CD4-positive, alpha-beta T cell treated with Interleukin-6 at 100 ng/mL for 8 hours (primary cell): ENCODE results near the gene PAQR5.
"Not testable (repeated sequence)": the region's sequence is repeated elsewhere in the genome, so short reads cannot be mapped to it uniquely, and the experiment has no call there.

ENCODE experiments used
- DNase-seq: peaks from one replicate; pipeline ENCODE4 v3.0.0-alpha.2; 2020; ENCODE audit warnings: mixed read lengths, low spot score

The PAQR5 gene

DNA sequence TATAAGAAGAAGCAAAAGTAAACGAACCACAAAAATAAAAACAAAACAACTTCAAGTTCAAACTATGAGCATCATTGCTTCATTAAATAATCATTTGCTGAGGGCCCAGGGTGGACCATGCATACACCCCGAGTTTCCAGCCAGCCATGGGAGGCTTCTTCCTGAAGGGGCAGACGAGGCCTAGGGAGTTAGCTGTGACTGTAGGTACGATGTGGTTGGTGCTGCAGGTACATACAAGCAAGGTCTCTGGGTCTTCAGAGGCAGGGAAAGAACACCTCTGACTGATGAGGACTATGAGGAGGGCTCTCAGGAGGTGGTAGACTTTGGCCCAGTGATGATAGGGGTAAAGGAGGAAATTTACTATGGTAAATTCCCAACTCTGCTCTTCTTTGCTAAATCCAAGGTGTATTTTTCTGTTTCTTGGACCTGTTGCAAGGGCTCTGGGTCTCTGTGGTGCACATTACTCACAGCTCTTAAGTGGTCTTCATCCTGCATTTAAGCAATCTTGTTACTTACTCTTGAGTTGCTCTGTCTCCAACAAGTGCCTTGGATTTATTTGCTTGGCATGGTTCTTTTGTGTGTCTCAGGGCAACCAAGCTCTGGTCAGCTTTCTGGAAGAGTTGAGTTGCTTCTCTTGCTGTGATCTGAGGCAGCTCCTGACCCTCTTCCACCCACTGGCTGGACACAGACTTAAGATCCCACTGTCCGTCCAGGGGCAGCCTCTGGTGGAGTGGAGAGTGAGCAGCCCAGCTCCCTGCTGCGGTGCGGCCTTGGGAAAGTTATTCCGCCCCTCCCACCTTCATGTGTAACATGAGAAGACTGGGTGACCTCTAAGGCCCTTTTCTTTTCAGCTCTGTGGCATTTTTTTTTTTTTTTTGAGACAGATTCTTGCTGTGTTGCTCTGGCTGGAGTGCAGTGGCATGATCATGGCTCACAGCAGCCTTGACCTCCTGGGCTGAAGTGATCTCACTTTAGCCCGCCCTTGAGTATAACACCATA is 59.4 kb downstream of the PAQR5 start:
- DNase-seq, result no peak

DNA sequence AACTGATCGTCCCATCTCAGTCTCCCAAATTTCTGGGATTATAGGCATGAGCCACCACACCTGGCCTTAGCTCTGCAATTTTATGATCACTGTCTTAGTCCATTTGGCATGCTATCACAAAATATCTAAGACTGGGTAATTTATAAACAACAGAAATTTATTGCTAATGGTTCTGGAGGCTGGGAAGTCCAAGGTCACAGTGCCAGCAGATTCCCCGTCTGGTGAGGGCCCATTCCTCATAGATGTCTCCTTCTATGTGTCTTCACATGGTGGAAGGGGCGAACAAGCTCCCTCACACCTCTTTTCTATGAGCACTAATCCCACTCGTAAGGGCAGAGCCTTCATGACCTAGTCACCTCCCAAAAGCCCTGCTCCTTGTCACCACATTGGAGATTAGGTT is 60.1 kb downstream of the PAQR5 start:
- no peak for DNase-seq

DNA sequence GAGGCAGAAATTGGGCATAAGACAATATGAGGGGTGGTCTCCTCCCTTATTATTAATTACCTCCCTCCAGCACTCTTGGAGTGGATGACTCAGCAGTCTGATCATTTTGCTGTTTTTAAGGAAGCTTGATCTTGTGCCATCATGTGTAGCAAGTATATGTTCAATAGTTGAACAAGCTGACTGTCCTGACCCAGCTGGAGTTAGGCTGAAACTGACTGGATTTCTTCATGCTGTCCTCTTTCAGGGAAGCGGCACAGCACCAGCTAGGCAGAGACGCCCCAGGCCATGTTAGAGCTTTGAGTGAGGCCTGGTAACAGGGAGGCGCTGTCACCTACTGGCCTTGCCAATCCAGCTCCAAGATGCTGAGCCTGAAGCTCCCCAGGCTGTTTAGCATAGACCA is 61.0 kb downstream of the PAQR5 start:
- DNase-seq, result no peak

DNA sequence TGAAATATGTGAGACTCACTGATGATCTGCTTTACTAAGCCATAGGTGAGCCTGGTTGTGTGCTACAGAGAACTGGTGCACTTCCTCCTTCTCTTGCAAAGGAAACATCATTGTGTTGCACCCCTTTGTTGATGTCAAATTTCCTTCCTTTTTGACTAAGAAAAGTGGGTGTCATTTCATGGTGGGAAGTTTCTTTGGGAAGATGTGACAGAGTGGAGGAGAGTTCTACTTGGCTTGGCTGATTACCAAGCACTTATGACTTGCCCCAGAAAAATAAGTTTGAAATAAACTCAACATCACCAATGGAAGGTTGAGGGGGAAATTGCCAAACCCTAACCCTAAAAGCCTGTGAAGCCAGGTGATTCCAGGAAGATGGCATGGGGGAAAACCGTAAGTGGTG is 61.9 kb downstream of the PAQR5 start:
- DNase-seq, result no peak

DNA sequence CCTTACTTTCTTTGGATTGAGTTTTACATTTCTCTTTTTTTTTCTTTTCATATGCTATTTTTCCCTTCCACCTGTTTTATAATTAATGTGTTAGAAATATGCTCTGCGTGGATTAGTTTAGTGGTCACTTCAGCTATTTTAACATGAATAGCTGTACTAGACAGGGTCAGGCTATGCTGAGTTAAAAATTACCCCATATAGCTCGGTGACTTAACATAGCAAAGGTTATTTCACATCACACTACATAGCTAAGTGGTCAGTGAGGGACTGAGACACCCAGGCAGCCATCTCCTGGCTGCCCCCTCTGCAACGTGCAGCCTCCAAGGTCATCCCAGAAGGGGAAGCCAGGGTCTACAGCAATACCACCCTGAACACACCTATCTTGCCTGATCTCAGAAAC is 68.5 kb downstream of the PAQR5 start:
- no peak for DNase-seq

DNA sequence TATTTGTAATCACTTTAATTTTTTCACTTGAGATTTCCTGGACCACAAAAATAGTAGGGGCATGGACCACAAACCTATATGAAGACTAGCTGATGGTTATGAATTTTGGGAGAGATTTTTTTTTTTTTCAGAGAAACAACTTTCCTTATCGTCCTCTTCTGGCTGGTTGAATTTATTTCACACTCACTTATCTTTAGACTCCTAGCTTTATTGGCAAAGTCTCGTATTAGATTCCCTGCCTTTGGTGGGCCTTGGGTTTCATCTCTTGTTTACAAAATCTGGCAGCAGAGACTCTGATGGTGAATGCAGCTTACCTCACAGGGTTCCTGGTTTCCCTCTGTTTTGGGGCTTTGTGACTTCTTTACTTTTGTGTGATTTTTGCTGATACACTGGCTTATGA is 70.9 kb downstream of the PAQR5 start:
- no peak for DNase-seq

DNA sequence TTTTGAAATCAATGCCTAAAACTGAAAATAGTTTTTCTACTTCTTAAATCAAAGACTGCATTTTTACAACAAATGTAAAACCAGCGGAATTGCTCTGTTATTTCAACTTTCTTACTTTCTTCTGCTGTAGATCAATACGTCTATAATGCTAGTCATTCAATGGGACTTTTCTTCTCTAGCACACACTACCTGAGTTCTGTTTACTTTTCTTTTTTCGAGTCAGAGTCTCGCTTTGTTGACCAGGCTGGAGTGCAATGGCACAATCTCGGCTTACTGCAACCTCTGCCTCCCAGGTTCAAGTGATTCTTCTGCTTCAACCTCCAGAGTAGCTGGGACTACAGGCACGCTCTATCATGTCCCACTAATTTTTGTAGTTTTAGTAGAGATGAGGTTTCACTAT is 74.7 kb downstream of the PAQR5 start:
- DNase-seq, result no peak

DNA sequence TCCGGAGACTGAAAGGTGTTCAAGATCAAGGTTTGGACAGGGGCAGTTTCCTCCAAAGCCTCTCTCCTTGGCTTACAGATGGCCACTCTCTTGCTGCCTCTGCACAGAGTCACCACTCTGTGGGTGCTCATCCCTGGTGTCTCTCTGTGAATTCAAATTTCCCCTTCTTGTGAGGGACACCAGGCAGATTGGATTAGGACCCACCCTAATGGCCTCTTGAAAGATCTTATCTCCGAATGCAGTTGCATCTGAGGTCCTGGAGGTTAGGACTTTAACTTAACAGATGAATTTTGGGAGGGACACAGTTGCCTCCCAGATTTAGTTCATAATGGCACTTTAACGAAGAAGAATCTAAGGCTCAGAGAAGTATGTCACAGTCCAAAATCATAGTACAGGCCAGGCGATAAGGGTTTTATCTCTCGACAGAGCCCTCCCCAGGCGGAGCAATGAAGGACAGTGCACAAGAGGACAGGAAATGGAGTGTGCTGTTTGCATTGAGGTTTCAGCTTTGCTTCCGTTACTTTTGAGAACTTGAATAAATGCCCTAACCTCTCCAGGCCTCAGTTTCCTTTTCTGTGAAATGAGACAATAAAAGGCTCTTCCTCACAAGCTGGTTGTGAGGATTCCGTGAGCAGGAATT is 76.6 kb downstream of the PAQR5 start:
- no peak for DNase-seq

DNA sequence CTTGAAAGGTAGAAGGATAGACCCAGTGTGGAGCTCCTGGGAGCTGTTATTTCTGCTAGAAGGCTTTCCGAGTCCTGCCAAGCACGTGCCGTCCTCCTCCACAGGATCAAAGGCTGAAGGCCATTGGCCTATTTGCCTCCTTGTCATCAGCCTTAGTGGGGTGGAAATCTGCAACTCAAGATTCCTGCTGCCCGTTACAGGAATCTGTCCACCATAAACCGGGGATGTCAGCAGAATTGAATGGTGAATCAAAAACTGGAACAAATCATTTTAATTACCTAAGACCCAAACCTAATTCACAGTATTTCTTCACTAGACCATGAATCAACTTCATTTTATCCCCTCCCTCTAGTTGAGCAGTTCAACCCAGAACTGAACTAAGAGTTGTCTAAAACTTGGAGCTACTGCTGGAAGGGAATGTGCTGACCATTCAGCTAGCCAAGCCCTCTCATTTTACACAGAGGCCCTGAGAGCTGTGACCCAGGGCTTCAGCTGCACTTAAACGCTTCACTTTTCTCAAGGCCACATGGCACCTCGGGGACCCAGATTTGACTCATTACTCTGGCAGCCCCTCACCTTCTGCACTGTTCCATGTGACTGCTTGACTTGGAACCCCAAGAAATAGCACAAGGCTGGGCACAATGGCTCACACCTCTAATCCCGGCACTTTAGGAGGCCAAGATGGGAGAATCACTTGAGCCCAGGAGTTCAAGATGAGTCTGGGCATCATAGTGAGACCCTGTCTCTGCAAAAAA is 78.7 kb downstream of the PAQR5 start:
- DNase-seq, result no peak

DNA sequence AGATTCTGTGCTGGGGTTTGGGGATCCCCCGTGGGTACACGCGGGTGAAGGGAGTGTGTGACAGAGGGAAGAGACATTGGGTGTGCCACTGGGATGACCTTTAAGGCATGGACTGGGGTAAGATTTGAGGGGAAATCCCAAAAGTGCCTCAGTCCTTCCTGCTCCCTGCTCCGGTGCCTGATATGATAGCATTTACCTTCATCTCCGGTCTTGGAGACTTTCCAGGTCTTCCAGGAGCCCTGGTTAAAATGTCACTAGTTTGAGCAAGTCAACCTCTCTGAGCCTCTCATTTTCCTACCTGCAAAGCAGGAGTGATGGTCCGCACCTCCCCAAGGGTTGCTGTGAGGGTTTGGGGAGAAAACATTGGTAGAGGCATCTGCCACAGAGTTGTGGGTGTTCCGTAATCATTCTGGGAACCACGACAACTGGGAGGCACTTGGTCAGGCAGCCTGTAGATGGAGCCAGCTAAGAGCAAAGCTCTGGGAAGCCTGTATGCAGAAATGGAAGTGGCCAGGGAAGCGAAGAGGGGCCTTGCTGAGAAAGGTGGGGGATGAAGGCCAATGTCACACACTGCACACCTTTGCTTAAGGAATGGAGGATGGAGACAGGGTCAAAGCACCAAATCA is 81.5 kb downstream of the PAQR5 start:
- DNase-seq, result no peak

DNA sequence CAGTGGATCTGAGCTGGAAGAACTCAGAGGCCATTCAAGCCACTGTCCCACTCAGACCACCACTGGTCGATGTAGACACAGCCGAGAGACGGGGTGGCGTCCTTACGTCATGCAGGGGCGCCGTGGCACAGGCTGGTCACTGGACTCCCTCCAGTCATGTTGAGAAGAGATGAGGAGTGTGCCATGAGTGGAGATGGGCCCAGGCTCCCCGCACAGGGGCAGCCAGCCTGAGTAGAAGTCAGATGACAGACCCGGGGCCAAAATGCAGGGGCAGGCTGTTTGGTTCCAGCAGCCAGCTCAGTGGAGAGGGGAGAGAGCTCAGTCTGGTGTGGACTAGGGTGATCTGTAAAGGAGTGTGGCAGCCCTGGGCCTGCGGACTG is 82.0 kb downstream of the PAQR5 start:
- no peak for DNase-seq

DNA sequence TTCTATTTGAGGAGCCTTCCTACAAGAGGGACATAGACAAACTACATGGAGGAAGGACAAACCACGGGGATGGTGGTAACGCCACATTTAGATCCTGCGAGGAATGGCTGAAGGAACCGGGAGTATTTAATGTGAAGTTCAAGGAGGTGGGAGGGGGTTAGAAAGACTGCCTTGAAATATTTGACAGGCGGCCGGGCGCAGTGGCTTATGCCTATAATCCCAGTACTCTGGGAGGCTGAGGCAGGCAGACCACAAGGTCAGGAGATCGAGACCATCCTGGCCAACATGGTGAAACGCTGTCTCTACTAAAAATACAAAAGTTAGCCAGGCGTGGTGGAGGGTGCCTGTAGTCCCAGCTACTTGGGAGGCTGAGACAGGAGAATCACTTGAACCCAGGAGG is 83.5 kb downstream of the PAQR5 start:
- DNase-seq, result not testable (repeated sequence)

DNA sequence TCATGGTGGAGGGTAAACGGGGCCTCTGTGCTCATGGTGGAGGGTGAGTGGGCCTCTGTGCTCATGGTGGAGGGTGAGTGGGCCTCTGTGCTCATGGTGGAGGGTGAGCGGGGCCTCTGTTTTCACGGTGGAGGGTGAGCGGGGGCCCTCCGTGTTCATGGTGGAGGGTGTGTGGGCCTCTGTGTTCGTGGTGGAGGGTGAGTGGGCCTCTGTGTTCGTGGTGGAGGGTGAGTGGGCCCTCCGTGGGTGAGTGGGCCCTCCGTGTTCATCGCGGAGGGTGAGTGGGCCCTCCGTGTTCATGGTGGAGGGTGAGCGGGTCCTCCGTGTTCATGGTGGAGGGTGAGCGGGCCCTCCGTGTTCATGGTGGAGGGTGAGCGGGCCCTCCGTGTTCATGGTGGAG is 85.4 kb downstream of the PAQR5 start:
- not testable (repeated sequence) for DNase-seq

DNA sequence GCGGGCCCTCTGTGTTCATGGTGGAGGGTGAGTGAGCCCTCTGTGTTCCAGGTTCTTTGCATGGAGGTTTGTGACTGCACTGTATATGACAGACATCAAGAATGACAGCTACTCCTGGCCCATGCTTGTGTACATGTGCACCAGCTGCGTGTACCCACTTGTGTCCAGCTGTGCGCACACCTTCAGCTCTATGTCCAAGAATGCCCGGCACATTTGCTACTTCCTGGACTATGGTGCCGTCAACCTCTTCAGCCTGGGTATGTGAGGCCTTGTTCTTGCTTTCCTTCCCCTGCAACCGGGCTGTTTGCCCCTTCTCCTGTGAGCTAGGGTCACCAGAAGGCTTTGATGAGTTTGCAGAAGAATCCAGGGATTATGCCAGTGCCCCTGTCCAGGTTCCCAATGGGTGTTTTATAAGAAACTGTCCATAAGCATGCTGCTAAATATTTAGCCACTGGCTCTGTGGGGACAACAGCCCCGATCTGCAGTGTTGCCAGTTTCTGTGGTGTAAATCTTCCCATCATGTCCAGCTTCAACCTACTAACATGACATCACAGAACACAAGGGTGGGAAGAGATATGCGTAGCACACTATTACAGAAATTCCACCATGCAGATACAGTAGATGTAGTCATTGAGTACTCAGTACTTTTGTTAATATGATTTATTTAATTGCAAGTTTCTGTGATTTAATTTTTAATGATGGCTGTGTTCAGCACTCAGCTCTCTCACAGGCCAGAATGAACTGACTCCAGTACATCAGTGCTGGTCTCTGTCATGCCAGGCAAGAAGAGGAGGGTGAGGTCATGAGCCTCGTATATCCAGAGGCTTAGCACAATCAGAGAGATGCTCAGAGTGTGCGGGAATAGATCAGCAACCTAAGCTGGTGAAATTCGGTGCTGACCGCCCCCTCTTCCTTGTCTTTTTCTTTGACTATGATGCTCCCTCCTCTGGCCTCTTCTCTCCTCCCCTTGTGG is 86.2 kb downstream of the PAQR5 start:
- no peak for DNase-seq

DNA sequence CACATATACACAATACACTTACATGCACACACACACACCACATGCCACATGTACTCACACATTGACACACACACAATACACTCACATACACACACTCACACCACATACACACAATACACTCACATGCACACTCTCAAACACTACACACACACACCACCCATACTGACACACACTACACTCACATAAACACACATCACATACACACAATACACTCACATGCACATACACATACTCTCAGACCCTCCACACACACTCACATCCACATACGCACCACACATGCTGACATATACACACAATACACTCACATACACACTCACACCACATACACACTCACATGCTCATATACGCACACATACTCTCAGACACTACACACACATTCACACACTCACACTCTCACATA is 87.1 kb downstream of the PAQR5 start:
- no peak for DNase-seq

DNA sequence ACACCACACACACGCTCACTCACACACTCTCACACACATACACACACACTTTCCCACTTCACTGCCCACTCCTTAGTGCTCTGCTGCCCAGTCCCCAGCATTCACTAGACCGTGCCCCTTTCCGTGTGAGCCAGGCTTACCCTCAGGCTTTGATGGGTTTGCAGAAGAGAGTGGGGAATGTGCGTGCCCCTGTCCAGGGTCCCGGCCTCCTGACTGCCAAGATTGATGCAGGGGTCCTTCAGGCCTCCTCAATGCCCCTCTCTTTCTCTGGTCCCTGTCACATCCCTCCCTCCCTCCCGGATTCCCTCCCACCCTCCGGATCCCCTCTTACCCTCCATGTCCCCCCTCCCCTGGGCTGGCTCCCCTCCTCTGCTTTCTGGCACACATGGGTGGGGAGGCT is 87.6 kb downstream of the PAQR5 start:
- DNase-seq, result no peak

DNA sequence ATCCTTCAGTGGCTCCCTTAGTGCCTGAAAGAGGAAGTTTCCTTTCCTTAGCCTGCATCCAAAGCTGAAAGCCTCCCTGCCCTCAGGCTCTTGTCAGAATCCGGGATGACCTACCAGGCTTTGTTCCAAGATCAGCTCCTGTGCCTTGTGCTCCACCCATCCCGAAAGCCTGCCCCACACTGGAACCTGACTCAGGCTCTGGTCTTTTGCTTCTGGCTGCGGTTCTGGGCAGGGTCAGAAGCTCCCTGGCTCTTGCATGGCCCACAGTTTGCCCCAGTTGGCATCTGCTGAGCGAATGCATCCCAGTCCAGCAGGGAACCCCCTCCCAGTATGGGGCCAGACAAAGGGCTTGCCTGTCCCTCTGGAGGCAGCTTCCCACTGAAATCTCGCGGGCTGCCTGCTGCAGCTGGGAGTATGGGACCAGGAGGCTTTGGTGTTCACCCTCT is 89.6 kb downstream of the PAQR5 start:
- no peak for DNase-seq

DNA sequence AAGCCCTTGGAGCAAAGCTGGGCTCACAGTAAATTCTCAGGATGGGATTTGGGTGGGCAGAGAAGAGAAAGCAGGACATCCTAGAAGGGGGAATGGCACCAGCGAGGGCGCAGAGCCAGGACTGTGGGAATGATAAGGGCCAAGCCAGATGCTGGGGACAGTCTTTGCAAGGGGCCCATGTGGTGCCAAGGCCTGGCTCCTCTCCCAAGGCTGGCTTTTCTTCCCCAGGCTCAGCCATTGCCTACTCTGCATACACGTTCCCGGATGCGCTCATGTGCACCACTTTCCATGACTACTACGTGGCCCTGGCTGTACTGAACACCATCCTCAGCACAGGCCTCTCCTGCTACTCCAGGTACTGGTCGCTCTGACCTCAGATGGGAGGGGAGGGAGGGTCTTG is 90.7 kb downstream of the PAQR5 start:
- no peak for DNase-seq

DNA sequence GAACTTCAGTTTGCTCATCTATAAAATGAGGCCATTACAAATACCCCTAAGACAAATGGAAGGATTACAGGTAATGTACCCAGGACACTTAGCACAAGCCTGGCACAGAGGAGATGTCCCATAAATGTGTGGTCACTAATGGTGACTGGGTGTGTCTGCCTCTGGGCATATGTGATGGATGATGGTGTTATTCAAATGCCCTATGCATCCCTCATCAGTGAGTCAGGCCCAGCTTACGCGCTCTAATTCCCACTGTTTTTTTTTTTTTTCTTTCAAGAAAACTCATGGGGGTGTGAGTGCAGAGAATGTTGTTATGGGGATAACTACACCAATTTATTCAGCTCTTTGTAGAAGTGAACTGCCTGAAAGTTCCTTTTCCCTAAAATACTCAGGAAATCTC is 91.9 kb downstream of the PAQR5 start:
- DNase-seq, result no peak

DNA sequence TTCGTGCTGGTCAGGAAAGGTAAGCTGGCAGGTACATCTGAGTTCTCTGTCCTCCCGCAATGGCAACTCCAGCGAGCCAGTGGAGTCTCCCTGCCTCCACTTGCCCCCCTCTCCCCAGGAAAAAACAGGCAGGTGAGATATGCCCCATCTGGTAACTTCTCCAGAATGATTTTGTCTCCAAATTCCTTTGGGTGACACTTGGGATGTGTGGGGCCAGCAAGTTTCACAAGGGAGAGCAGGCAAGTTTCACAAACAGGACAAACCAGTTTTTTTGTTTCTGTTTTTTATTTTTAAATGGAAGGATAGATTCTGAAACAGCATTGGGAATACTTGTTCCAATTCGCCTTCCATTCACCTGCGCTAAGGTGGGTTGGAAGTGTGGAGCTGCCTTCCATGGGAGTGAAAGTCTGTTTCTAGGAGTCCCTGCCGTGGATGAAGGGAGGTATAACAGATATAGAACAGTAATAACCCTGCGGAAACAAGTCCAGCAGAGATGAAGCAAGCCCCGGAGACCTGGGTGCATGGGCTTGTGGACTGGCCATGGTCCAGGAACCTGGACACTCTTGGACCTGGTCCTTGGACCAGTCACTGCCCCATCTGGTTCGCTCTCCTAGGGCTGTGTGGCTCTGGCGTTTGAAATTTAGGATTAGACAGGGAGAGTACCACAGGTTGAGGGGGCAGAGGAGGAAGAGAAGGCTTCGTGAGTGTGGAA is 92.5 kb downstream of the PAQR5 start:
- no peak for DNase-seq
